HG02759 (cell line): Measurements from ENCODE around the gene PRKACG.
"Not testable (repeated sequence)": the region's sequence is repeated elsewhere in the genome, so short reads cannot be mapped to it uniquely, and the experiment has no call there.

Experiments used
- ATAC-seq: cut with Tn5 transposase; IDR thresholded peaks from one replicate; pipeline ENCODE4 v1.9.1; 2021; ENCODE audit warnings: mild to moderate bottlenecking, moderate library complexity; ENCODE audit not compliant: unreplicated experiment

Gene PRKACG

GRCh38 chr9:69014013-69014412 lies at the start of gene PRKACG:
TSS of gene PRKACG (minus strand) at chr9:69014113. CDS start at chr9:69014092, 21 bp downstream.
- ATAC-seq: no peak

DNA sequence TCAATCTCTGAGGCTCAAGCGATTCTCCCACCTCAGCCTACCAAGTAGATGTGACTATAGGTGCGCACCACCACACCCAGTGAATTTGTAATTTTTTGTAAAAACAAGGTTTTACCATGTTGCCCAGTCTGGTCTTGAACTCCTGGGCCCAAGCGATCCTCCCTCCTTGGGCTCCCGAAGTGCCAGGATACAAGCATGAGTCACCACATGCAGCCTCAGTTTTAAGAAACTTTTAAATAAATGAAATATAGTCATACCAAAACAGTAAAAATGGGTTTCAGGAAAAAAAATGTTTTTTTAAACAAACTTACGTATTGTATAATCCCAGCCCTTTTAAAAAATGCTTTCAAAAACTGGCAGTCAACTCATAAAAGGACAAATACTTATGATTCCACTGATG lies 48.3 kb upstream of the PRKACG start:
- ATAC-seq: no peak

- no peak for ATAC-seq
These were observed 46.9 kb upstream of the PRKACG start for GRCh38 chr9:69060766-69061165.

DNA sequence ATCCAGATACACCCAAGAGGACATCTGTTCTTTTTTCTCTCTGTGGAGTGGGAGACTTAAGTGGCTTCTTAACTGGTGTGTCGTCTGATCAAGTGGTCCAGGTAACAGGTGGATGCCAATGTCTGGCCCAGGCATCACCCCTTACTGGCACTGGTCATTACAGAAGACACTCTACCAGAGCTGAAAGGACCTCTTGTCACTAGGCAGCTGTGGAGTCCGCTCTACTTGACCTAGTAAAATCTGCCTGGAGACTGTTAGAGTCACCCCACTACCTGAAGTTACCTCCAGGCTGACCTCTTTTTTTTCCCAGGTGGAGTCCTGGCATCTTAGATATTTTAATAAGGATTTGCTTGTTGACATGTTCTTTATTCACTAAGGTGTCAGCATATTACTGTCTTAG lies 44.2 kb upstream of the PRKACG start:
- no peak for ATAC-seq

DNA sequence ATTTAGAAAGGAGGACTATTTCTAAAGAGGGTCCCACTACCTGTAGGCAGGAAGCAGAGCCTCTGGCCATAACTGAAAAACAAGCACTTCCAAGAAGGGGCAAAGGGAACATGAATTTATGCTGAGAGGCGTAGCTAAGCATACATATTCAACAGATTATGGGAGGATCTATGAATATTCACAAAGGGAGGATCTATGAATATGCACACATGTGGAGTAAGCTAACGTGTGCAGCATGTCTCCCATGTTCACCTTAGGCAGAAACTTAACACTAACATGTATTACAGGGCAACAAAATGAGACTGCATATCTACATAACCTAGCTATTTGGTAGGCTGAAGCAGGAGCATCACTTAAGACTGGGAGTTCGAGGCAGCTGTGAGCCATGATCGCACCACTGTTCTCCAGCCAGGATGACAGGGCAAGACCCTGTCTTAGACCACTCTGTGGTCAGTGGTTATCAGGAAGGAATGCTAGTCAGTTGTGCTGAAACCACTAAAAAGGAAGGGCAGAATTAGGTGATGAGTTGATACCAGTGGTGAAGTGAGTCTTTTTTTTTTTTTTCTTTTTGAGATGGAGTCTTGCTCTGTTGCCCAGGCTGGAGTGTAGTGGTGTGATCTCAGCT lies 42.4 kb upstream of the PRKACG start:
- ATAC-seq: no peak

DNA sequence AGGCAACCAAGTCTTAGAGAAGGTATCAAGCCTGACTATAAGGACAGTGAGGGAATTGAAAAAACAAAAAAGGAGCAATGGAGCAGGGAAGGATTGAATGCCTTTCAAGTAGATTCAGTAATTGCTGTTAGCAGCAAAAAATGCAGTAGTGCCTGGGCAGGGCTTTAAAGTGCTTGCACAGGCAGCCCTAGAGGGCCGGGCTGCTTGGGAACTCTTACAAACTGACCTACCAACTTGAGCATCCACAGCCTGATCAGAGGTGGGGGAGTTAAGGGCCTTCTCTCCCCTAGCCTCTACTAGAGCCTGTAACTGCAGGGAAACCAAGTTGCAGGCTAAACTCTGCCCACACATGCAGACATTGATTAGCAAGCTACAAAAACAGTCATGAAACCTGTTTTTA lies 41.1 kb upstream of the PRKACG start:
- no peak for ATAC-seq

DNA sequence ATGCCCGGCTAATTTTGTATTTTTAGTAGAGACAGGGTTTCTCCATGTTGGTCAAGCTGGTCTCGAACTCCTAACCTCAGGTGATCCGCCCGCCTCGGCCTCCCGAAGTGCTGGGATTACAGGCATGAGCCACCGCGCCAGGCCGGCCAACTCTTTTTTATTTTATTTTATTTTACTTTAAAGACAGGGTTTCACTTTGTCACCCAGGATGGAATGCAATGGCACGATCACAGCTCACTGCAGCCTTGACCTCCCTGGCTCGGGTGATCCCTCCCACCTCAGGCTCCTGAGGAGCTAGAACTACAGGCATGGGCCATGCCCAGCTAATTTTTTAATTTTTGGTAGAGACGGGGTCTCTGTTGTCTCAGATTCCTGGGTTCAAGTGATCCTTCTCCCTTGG lies 37.0 kb upstream of the PRKACG start:
- ATAC-seq: not testable (repeated sequence)

DNA sequence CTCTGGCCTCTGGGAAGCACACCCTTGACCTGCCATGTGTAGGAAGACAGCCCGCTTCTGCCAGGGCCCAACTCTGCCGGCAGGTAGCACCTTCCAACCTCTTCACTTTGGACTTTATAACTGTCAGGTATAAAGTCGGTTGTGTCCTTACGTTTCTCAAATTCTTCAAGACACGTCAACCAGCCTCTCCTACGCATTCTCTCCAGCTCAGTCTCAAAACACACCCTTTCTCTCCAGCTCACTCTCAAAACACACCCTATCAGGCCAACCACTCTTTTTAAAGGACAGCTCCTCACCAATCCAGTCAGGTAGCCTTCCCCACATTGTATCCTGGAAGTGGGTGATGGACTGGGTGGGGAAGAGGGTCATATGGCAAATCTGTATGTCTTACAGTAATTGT lies 35.2 kb upstream of the PRKACG start:
- ATAC-seq: no peak

- ATAC-seq: no peak
These were observed 33.5 kb upstream of the PRKACG start for GRCh38 chr9:69047371-69047770.

DNA sequence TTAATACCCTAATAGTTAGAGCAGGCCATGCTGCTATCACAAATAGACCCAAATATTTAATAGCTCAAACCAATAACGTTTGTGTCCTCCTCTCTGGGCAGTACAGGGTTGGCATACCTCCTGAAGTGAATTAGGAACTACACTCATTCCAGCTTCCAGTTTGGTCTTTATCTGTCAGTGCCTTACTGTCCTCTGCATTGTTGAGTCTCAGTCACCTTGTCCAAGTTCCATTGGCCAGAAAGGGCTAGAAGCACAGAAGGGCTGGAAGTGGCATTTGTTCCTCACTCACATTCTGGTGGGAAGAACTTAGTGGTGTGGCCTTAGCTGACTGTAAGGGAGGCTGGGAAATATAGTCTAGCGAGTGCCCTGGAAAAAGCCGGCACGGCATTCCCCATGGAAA lies 32.8 kb upstream of the PRKACG start:
- no peak for ATAC-seq

- ATAC-seq: no peak
These were observed 31.9 kb upstream of the PRKACG start for GRCh38 chr9:69045821-69046220.

DNA sequence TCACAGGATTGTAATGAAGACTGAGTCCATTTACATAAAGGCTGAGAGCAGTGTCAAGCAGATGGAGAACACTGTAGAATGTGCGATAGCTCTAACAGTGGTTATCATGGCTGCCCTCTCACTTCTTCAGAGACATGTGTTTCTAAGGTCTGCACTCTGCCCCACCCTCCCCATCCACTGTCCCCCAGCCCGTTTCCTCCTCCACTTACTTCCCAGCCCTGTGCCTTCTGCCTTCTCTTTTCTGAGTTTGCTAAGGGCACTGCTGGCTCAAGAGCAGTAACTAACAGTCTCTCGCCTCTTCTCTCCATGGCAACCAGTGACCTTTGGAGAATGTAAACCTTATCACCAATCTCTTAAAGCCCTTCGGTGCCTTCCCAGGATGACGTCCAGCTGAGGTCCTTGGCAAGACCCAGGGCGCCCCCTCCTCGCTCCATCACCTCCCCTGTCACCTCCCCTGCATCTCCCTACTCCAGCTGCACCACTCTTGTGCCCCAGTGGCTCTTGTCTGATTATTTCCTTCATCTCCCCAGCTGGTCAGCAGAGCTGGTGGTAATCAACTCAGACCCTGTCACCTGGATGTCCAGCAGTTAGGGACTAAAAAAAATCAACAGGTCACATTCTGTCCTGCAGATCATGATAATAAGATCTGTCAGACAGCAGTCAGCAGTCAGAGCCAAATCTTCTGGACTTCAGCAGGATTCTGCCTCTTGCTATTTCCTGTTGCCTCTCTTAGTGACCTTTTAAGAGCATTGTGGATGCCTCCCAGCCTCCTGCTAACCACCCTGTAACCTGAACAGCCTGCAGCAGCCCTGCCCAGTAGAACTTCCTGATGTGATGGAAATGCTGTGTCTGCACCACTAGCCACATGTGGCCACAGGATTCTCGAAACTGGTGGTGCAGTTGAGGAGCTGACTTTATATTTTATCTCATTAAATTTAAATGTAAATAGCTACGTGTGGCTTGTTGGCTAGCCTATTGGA lies 30.6 kb upstream of the PRKACG start:
- no peak for ATAC-seq

GRCh38 chr9:69040646-69041045 lies 26.7 kb upstream of the PRKACG start:
- no peak for ATAC-seq

DNA sequence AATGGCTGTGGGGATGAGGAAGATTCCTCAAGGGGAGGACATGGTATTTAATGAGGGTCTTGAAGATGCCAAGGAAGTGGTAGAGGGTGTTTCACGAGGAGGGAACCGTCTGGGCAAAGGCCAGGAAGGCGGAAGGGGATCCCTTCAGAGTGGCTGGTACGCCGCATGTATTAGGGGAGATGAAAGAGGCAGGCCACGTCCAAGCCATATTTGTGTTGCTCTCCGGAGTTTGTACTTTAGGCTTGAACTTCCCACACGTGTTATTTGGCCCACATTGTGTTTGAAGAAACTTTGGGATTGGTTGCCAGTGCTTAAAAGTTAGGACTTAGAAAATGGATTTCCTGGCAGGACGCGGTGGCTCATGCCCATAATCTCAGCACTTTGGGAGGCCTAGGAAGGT lies 22.9 kb upstream of the PRKACG start:
- ATAC-seq: no peak

DNA sequence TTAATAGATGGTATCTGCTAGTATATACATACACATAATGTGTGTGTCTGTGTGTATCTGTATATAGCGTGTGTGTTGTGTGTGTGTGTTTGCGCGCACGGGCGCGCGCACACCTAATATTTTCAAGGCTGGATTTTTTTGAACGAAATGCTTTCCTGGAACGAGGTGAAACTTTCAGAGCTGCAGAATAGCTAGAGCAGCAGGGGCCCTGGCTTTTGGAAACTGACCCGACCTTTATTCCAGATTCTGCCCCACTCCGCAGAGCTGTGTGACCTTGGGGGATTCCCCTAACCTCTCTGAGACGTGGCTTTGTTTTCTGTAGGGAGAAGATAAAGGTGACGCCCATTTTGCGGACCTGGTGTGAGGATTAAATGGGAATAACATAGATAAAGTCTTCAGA lies 22.4 kb upstream of the PRKACG start:
- ATAC-seq: peak; percentile 22

- ATAC-seq: peak; percentile 94
These were observed 21.8 kb upstream of the PRKACG start, which contains the start of gene FXN for GRCh38 chr9:69035438-69036308. TSS of gene FXN (plus strand) at chr9:69035752. CDS start at chr9:69035783, 31 bp downstream.

DNA sequence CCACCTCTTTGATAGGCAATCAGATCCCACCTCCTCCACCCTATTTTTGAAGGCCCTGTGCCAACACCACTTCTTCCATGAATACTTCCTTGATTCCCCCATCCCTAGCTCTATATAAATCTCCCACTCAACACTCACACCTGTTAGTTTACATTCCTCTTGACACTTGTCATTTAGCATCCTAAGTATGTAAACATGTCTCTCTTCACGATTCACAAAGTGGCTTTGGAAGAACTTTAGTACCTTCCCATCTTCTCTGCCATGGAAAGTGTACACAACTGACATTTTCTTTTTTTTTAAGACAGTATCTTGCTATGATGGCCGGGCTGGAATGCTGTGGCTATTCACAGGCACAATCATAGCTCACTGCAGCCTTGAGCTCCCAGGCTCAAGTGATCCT lies 20.2 kb upstream of the PRKACG start:
- no peak for ATAC-seq

DNA sequence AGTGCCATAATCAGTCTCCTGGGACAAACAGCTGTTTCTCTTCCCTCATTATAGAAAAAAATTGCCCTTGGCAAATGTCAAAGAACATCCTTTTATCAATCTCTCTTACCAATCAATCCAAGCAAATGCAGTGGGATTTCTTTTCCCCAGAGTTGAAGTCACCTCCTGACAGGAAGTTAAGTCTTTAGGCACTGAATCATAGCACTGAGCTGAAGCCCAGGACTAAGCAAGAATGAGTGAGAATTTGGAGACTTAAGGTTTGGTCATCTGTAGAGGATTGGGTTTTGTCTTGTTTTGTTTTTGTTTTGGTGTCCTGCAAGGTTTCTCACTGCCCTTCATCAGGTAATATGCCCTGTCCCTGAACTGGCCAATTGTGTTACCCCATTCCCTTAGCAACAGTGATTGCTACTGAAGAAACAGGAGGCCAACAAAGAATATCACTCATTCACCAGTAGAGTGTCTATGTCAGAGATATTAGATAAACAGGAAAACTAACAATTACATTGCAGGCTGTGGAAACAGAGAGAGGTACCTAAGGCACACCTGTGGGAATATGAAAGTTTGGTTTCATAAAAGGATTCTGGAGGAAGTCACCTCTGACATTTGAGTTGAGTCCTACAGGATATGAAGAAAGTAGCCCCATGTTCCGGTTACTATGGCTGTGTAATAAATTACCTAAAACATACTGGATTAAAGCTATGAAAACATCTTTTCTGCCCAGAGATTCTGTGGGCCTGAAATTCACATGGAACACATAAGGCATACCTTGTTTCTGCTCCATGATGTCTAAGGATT lies 17.1 kb upstream of the PRKACG start:
- no peak for ATAC-seq

GRCh38 chr9:69029535-69029934 lies 15.6 kb upstream of the PRKACG start:
- ATAC-seq: no peak

DNA sequence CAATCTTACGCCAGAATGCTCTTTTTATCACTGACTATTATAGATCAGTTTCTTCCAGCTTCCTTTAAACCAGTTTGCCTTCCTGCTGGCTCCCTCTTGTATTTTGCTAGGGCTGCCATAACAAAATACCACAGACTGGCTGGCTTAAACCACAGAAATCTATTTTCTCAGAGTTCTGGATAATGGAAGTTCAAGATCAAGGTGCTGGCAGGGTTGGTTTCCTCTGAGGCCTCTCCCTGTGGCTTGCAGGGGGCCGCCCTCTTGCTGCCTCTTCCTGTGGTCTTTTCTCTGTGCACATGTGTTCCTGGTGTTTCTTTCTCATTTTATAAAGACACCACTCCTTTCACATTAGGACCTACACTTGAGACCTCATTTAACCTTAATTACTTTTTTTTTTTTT lies 14.8 kb upstream of the PRKACG start:
- no peak for ATAC-seq
